GM12892 (cell line): Measurements from ENCODE around the gene FASTK.

Source experiments
- POLR2A ChIP-seq: IDR thresholded peaks from 2 replicates; pipeline ENCODE4 v1.6.1; 2011; ENCODE audit warnings: low read depth, low read length, control low read depth
- TAF1 ChIP-seq: IDR thresholded peaks from 2 replicates; pipeline ENCODE4 v1.6.1; 2011; ENCODE audit warnings: low read depth, mild to moderate bottlenecking, control low read depth, low read length, borderline replicate concordance

GRCh38 chr7:151114151-151115090, 33.8 kb upstream of the FASTK start:
- TF ChIP-seq TAF1 (no peak), POLR2A (no peak)
